HG02623 (cell line): ENCODE data around the gene SKP1.

Experiments used
- ATAC-seq: cut with Tn5 transposase; IDR thresholded peaks from one replicate; pipeline ENCODE4 v1.9.1; 2021; ENCODE audit warnings: moderate library complexity; ENCODE audit not compliant: unreplicated experiment

SKP1 gene

DNA sequence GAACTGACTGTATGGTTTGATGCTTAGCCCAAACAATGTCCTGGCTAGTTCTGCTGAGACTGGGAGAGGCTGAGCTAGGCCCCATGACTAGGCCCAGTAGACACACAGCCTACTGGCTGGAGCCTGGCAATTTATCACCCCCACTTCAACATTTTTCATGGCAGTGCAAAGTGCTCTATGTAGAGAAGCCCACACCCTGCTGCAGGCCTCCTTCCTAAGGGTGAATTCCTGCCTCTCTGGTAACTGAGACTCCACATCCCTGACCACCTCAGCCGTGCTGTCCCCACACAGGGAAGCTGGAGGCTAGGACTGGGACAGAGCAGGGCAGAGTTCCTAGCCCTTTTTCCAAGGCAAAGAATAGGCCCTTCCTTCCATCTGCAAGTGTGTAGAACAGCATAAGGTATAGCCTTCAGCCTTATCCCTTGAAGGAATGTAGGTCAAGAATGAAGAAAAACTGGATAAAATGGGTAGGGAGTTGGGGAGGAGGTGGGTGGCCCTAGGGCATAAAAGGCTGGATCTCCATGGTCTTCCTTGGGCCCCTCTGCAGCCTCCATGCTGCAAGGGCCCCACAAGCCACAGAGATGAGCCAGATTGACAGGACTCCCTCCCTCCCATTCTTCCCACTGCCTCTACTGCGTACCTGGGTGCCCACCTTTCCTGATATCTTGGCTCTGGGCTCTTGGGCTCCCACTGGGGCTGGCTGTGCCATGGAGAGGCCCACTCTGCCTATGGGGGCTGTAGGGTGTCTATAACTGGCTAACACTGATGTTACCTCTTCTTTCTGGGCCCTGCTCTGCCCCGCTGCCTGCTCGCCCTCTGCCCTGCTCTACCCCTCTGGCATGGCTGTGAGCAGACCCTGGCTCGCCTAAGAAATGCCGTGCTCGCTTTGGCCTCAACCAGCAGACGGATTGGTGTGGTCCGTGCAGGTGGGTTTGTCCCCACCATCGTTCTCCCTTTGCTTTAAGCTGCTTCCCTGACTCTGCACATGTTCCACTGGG is 32.5 kb downstream of the SKP1 start:
- no peak for ATAC-seq

DNA sequence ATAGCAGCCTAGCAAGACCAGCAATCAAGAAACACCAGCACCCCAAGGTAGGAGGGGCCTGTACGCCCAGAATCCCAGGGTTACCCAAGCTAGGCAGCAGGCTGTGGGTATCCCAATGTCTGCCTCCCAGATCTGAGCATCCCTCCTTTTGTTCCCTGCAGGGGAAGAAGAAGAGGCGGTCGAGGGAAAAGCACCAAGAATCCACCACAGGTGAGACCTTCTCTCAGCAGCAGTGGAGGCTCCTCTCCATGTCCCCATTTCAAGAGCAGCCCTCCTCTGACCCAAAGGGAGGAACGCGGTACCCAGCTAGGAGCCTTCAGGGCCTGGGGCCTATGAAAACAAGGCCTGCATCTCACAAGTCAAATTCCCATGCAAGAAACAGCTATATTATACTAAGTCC is 33.3 kb downstream of the SKP1 start:
- no peak for ATAC-seq

GRCh38 chr5:134142806-134143205 is 33.9 kb downstream of the SKP1 start:
- no peak for ATAC-seq

DNA sequence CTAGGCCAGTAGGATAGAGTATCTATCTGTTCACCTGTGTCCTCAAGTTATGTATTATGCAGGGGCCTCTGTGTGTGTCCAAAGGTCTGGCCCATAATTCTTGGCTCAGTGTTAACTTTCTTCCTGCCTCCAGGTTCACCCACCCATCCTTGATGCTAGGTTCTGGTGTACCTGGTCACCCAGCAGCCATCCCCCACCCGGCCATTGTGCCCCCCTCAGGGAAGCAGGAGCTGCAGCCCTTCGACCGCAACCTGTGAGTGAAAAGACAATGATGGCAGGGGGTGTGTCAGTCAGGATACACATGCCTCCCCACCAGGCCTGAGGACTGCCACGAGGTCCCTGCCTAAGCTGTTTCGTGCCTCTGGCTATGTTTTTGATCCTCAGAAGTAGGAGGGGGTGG is 34.7 kb downstream of the SKP1 start:
- ATAC-seq = no peak

- no peak for ATAC-seq
Measured at GRCh38 chr5:134141331-134142050, 35.3 kb downstream of the SKP1 start.

DNA sequence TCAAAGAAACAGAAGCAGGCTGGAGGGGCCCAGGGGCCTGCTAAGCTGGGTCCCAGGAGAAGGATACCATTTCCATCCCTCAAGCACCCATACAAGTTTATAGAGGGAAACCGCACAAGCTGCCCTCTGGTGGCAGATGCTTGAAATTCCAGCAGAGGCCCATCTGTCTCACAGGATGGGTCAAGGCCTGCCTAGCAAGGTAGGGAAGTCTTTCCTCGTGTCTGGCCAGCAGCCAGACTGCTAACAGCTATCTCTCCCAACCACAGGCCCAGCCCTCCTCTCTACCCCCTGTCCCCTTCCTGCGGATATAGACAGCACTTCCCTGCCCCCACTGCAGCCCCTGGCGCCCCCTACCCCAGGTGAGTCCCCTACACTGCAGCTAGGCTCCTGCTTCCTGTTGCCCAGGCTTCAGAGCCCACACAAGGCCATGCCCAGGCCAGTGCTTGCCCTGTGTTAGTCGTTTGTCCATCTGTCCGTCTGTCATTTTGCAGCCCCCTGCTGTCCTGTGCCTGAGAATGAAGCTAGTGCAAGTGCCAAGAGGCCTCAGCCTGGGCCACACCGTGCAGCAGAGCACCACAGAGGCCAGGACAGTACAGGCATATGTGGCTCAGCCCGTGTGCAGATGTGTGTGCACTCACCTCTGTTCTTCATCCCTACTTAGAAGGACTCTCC is 36.1 kb downstream of the SKP1 start:
- no peak for ATAC-seq

DNA sequence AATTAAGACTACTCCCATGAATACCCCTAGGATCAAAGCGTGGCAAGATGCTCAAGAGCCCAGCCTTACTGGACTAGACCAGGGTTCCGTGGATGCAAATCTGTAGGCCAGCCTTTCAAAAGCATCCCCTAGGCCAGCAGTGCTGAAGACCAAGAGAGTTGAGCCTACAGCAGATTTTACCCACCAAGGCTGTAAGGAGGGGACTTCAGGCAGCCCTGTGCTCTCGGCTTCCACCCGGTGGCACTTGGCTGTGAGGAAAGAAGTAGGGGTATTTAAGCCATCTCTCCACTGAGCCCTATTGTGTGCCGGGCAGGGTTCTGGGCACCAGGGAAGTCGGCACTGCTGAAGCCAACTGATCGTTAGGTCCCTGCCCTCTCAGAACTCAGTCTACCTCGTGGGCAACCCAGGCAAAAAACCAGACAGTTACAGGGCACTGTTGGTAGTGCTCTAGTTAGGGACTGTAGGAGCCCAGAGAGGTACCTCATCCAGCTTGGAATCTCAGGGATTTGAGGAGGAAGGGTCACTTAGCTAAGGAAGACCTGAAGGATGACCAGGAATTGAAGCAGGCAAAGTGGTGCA is 36.8 kb downstream of the SKP1 start:
- ATAC-seq = no peak

GRCh38 chr5:134139377-134139851 is 37.3 kb downstream of the SKP1 start:
- ATAC-seq = no peak

DNA sequence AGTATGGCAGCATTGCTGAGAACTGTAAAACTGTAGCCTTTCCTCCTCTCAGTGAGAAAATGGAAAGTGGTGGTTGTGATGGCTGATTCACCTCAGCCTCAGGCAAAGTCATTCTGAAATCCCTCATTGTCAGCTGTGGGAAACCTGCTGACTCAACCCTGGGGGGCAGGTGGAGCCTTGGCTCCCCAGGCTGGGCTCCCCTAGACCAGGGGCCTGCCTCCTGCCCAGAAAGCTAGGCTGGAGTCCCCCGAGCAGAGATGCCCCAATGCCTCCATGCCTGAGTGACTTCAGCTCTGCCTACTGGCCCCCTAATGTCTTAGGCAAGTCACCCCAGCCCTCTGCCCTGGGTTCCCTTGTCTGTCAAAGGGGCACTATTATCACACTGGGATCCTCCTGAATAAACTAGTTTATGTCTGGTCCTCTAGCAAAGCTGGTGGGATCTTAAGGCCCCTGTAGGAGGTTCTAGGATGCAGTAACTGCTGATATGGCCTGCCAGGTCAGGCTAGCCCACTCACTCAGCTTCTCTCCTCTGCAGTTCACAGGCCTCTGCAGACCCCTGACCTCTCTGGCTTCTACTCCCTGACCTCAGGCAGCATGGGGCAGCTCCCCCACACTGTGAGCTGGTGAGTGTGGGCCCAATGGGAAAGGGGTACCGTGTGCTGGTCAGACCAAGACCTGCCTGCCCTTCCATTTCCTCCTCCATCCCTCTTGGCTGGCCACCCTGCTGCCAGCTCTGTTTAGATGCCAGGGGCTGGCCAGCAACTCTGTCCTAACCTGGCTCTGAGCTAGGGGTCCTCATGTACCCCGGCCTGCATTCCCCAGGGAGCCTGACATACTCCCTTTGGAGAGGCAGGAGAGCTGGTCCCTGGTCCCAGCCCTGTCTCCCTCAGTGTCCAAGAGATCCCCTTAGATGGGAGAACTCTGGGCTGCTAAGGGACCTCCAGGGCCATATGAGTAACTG is 38.1 kb downstream of the SKP1 start:
- ATAC-seq = no peak

DNA sequence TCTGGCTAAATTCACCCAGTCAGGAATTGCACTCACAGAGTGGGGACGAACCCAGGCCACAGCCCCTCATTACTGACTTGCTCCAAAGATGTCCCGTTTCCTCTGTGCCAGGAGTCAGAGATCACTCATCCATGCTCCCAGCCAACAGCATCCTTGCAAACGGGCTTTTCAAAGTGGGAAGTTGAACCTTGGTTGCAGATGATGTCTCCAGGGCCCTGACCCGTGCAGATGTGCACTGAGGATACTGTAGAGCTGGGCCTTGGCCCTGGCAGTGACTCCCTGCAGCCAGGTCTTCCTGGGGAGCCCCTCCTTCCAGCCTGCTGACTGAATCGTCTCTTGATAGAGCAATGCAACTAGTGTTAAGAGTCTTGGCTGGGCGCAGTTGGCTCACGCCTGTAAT is 40.0 kb downstream of the SKP1 start:
- ATAC-seq = no peak

- ATAC-seq = no peak
Measured at GRCh38 chr5:134136221-134136631, 40.5 kb downstream of the SKP1 start.

- no peak for ATAC-seq
Measured at GRCh38 chr5:134135091-134135655, 41.6 kb downstream of the SKP1 start.

- no peak for ATAC-seq
Measured at GRCh38 chr5:134133995-134134541, 42.7 kb downstream of the SKP1 start.

DNA sequence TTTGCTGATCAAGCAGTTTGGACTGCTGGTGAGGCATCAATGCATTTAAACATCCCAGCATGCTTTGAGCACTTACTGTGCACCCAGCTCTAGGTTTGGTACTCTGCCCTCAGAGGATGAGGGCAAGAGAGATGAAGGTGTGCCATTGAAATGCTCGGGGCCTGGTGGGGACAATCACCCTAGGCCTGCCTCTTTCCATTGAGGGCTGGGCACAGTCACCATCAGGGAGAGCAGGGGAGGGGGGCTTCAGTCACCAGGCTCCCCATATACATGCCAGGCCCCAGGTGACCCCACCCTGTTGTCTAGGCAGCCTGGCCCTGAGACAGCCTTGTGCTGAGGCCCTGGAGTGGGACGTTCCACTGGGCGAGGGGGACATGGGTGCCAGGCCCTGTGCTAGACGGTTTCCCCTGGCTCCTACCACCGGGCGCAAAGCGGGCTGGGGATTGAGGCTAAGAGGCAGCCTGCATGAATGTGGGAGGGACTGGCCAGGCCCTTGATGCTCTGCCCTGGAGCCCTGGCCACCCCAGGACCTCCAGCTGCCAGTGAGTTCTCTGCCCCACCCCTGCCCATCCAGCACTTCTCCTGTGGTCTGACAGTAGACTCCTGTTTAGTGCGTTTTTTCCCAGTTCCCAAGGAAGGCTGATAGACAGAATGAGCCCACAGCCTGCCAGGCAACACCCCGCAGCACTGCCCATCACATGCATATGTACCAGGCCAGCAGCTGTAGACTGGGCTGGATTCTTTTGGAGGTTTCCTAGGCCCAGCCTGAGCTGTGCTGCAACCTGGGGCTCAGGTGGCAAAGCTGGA is 43.4 kb downstream of the SKP1 start:
- ATAC-seq = no peak

DNA sequence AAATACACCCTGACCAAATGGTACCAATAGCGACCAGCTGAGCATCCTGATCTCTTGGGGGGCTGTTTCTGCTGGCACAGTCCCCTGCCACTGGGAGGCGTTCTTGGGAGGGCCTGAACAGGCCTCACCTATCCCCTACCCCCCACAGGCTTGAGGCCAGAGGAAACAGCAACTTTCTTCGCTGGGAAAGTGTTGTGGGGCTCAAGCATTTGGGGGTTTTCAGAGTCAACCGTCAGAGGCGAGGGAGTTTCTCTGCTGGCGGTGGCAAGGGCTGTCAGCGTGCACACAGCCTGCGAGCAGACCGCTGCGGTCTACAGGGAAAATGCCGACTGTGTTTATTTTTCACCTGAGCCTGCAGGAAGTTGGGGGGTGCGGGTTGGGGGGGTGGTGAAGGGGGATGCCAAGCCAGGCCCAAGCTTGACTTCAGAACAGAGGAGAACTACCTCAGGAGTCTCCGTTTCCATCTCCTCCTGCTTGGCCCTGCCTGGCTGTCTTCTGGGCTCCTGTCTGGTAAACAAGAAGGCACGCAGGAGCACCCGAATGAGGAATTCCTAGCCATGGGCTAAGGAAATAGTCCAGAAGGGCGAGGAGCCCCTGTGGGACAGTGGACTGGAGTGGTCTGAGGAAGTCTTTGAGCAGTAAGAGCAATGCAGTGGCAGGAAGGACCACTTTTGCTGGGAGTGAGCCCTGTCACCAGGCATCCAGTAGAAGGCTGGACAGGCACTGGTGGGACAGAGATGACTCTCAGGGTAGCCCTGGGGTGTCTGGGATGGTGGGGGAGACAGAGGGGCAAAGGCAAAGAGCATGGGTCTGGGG is 44.2 kb downstream of the SKP1 start:
- peak; percentile 69 for ATAC-seq

DNA sequence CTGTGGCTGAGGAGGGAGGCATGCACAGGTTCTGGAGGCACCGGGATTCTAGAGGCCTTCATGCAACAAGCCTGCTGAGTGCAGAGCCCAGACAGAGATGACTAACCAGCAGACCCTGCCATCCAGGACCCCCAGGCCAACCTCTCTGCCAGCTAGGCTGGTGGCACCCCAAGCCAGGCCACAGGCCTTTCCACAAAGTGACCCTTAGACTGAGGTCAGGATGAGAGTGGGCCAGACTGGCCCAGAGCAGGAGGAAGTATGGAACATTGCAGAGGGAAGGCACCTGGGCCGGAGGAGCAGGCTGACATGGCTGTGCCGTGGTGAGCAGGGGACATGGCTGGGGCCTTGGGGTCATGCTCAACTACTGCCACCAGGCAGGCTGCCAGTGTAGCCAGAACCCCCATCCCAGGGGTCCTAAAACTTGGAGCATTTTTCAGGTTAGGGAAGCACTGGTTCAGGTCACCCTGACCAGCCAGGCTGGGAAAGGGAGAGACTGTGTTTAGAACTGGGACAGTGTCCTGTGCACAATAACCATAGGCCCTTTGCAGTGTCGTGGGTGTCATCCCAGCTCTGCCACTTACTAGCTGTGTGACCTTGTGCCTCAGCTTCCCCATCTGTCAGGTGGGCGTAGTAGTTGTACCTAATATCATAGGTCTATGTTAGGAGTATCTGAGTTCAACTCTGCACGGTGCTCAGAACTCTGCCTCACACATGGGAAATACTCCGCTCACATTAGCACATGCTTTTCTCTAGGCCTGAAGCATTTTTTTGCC is 45.0 kb downstream of the SKP1 start:
- no peak for ATAC-seq

DNA sequence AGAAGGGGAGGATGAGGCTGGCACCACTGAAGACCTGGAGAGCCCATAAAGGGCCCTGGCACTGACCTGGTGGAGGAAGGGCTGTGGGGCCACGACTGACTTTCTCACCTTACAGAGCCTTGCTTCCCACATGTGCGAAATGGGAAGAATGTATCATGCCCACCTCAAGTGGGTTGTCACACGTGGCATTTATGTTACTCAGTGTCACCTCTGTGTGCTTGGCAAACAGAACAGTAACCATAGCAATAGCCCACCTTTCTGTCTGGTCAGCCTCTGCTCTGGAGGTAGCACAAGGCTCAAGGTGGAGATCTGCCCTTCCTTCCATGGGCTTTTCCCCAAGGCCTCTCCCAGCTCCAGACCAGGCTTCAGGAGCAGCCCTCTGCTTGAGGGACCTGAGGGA is 45.6 kb downstream of the SKP1 start:
- ATAC-seq = no peak
